HL-60 (cell line): Measurements from ENCODE around the gene FBXW9.

Experiments
- DNase-seq, 2 experiments: peaks; one replicate each; pipeline ENCODE4 v3.0.0-alpha.2; 2010 to 2020; ENCODE audit warnings: low read depth in 1 of 2, low spot score in 1 of 2
- H3K27ac ChIP-seq: fragments of 250-450 bp; sonication (Bioruptor Pico); replicated peaks from 2 replicates; pipeline ENCODE4 v1.5.1; 2020; ENCODE audit warnings: mild to moderate bottlenecking, moderate library complexity
- H3K27me3 ChIP-seq: fragments of 250-450 bp; sonication (Bioruptor Pico); 2 replicates; pipeline ENCODE4 v1.5.1; 2021; ENCODE audit warnings: mild to moderate bottlenecking, moderate library complexity; ENCODE audit not compliant: insufficient read depth, poor library complexity, severe bottlenecking
- H3K4me3 ChIP-seq: replicated peaks from 2 replicates; pipeline ENCODE4 v1.5.1; 2011; ENCODE audit warnings: mild to moderate bottlenecking, control low read depth, low read length; ENCODE audit not compliant: insufficient read depth
- GABPA ChIP-seq: IDR thresholded peaks from 2 replicates; pipeline ENCODE4 v1.6.1; 2012; ENCODE audit warnings: low read depth
- POLR2AphosphoS5 ChIP-seq: IDR thresholded peaks from 2 replicates; pipeline ENCODE4 v1.6.1; 2012; ENCODE audit warnings: low read depth
- SPI1 ChIP-seq: IDR thresholded peaks from 2 replicates; pipeline ENCODE4 v1.6.1; 2012; ENCODE audit warnings: low read depth, mild to moderate bottlenecking, borderline replicate concordance
- long read RNA-seq: library from polyadenylated mRNA; unstranded; transcript quantifications from one replicate; pipeline ENCODE4 v2.0.0, GENCODE V29; 2020
- TF ChIP-seq, protein P1 (sequence below): IDR thresholded peaks from one replicate; pipeline ENCODE4 v1.5.1; 2011; ENCODE audit warnings: low read length, control low read depth, inconsistent platforms; ENCODE audit not compliant: insufficient read depth
- TF ChIP-seq, protein P2 (sequence below): IDR thresholded peaks from 2 replicates; pipeline ENCODE4 v1.6.1; 2012; ENCODE audit warnings: low read depth; ENCODE audit not compliant: insufficient replicate concordance

Gene FBXW9
- long read RNA-seq, transcript FBXW9-201 (10 exons, 1,738 nt), result major isoform, 369 of 394 reads
- long read RNA-seq, partial matches to known transcripts, result 2 of 394 reads
- long read RNA-seq, other reads (novel, unspliced or antisense), result 23 of 394 reads

DNA sequence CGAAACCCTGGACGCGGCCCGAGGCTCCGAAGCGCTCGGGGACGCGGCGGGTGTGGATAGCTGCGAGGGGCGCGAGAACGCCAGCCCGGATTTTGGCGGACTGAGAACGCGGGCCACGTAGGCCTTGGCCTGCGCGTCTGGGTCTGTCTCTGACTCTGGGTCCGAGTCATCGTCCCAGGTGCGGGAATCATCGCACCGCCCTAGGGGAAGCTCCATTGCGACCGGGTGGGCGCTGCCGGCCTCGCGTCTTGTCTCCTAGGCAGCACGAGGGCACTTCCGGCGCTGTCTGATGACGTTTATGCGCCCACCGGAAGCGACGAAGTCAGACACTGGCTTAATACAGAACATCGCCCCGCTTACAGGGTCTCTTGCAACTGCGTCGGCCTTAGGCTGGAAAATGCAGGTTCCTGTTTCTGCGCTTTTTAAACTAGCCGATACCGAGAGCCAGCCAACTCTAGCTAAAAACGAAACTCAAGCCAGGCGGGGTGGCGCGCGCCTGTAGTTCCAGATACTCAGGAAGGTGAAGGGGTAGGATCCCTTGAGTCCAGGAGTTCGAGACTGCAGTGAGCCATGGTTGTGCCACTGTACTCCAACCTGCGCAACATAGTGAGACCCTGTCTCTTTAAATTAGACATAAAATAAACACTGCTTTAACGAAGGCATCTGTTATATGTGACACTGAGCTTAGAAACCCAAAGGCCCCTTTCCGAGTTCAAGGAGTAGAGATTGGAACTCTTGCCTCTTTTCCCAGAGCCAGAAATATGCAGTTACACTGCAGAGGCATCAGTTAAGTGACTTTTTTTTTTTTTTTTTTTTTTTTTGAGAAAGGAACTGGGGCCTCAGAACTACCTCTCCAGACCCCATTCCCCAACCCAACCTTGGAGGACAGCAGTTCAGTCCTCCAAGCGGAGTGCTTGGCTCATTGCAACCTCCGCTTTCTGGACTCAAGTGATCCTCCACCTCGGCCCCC lies at the start of gene FBXW9:
Gene FBXW9 (minus strand): TSS at position 266 of the 970 bp plus-strand sequence. CDS start 50 bp downstream, at position 216.
- Histone ChIP-seq H3K27ac (peak within 1 kb of the TSS; percentile 82), H3K4me3 (peak within 1 kb of the TSS; percentile 97), H3K27me3 (no peaks in the 10 kb centered on the region)
- TF ChIP-seq, protein P1, sequence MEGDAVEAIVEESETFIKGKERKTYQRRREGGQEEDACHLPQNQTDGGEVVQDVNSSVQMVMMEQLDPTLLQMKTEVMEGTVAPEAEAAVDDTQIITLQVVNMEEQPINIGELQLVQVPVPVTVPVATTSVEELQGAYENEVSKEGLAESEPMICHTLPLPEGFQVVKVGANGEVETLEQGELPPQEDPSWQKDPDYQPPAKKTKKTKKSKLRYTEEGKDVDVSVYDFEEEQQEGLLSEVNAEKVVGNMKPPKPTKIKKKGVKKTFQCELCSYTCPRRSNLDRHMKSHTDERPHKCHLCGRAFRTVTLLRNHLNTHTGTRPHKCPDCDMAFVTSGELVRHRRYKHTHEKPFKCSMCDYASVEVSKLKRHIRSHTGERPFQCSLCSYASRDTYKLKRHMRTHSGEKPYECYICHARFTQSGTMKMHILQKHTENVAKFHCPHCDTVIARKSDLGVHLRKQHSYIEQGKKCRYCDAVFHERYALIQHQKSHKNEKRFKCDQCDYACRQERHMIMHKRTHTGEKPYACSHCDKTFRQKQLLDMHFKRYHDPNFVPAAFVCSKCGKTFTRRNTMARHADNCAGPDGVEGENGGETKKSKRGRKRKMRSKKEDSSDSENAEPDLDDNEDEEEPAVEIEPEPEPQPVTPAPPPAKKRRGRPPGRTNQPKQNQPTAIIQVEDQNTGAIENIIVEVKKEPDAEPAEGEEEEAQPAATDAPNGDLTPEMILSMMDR, result no peak
- TF ChIP-seq POLR2AphosphoS5, result peak; percentile 94
- TF ChIP-seq SPI1, result peak; percentile 60; the same call in 1 of the 2 replicates
- peak; percentile 93 for TF ChIP-seq GABPA
- TF ChIP-seq, protein P2, sequence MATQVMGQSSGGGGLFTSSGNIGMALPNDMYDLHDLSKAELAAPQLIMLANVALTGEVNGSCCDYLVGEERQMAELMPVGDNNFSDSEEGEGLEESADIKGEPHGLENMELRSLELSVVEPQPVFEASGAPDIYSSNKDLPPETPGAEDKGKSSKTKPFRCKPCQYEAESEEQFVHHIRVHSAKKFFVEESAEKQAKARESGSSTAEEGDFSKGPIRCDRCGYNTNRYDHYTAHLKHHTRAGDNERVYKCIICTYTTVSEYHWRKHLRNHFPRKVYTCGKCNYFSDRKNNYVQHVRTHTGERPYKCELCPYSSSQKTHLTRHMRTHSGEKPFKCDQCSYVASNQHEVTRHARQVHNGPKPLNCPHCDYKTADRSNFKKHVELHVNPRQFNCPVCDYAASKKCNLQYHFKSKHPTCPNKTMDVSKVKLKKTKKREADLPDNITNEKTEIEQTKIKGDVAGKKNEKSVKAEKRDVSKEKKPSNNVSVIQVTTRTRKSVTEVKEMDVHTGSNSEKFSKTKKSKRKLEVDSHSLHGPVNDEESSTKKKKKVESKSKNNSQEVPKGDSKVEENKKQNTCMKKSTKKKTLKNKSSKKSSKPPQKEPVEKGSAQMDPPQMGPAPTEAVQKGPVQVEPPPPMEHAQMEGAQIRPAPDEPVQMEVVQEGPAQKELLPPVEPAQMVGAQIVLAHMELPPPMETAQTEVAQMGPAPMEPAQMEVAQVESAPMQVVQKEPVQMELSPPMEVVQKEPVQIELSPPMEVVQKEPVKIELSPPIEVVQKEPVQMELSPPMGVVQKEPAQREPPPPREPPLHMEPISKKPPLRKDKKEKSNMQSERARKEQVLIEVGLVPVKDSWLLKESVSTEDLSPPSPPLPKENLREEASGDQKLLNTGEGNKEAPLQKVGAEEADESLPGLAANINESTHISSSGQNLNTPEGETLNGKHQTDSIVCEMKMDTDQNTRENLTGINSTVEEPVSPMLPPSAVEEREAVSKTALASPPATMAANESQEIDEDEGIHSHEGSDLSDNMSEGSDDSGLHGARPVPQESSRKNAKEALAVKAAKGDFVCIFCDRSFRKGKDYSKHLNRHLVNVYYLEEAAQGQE, result no peak
- peak; percentile 98 for DNase-seq

DNA sequence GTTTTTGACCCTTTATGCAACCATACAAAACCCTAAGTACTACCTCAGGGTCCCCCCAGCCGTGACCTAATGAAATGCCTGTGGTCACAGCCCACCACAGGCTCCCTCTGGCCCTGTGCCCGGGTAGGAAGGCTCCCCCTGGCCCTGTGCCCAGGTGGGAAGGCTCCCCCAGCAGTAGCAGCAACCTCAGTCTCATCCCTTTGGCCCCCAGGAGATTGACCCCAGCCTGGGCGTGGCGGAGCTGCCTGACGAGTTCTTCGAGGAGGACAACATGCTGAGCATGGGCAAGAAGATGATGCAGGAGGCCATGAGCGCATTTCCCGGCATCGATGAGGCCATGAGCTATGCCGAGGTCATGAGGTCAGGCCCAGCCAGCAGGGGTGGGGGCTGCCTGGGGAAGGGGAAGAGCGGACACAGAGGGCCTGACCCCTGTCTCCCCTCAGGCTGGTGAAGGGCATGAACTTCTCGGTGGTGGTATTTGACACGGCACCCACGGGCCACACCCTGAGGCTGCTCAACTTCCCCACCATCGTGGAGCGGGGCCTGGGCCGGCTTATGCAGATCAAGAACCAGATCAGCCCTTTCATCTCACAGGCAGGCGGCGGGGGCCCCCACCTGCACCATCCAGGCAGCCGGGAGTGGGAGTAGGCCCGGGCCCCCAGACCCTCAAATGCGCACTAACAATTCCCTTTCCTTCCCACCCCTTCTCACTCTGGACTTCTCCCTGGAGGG lies 48.9 kb upstream of the FBXW9 start:
- no peak for TF ChIP-seq SPI1
- no peaks in the 10 kb centered on the region for H3K27me3 ChIP-seq
- H3K4me3 ChIP-seq, result no peak overlapping the region
- DNase-seq, result no peak
- no peak overlapping the region for H3K27ac ChIP-seq

DNA sequence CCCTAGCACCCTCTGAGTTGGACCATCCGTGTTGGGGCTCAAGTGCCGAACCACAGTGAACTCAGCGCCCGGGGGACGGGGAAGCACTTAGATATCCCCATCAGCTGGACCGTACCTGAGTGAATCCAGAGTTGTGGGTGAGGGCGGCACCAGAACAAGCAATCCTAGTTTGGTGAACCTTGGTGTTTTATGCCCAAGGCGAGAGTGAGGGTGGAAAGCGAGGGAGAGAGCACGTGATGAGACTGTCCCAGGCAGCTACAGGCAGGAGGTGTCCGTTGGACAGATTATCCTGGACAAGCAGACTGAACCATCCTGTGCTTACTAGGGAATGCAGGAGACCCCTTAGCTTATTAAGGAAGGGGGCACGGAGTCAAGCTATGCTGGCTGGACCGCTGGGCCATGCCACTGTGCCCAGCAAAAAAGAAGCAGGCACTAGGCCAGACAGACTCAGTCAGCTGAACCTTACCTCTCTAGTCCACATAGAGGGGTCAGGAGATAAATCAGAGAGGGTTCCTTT lies 41.5 kb upstream of the FBXW9 start:
- TF ChIP-seq, protein P2, result no peak
- TF ChIP-seq SPI1 (no peak), POLR2AphosphoS5 (no peak), GABPA (no peak)
- TF ChIP-seq, protein P1, result no peak
- Histone ChIP-seq H3K27me3 (no peaks in the 10 kb centered on the region), H3K4me3 (peak overlapping the region; percentile 95), H3K27ac (peak overlapping the region; percentile 99)
- DNase-seq, result no peak
